Fibroblast of mammary gland (primary cell): Measurements from ENCODE around the gene PITPNM1.
A peak's percentile ranks its signal among the peaks of the same experiment; 100 is the strongest.
"Not testable (repeated sequence)": the region's sequence is repeated elsewhere in the genome, so short reads cannot be mapped to it uniquely, and the experiment has no call there.

Experiments
- DNase-seq: peaks from one replicate; pipeline ENCODE4 v3.0.0-alpha.2; 2010; ENCODE audit warnings: low read depth
- H3K4me3 ChIP-seq: 2 replicates; pipeline ENCODE4 v1.5.1; 2011; ENCODE audit warnings: low read depth, mild to moderate bottlenecking, low read length, moderate library complexity; ENCODE audit not compliant: control insufficient read depth
- TF ChIP-seq, protein P1 (sequence below): conservative IDR thresholded peaks from 2 replicates; pipeline ENCODE4 v1.5.1; 2011; ENCODE audit warnings: low read depth, low read length, inconsistent platforms; ENCODE audit not compliant: control insufficient read depth, insufficient read depth

Gene PITPNM1

DNA sequence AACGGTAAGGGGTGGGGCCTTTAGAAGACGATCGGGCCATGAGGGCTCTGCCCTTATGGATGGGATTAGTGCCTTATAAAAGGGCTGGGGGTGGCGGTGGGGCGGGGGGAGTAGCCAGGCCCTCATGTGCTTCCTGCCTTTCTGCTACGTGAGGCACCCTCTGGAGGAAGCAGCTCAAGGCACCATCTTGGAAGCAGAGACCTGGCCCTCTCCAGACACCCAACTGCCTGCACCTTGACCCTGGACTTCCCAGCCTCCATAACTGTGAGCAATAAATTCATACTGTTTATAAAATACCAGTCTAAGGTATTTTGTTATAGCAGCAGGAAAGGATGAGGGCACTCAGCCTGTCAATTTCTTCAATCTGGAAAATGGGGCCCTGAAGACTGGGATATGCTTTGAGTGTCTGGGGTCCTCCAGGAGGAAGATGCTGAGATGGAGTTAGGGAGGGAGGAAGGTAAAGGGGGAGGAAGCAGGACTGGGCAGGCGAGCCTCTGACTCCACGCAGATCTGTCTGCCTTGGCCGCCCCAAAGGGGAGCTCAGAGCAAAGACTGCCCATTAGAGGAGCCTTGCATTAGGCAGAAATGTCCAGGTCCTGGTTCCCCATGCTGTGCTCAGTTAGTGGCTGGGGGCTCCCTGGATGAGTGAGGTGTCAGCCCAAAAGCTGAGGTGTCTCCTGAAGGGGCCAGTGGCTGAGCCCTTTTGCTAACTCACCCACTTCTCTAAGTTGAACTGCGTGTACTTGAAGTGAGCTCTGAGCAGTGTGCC is 12.8 kb upstream of the PITPNM1 start:
- H3K4me3 ChIP-seq = no peak overlapping the region
- DNase-seq = no peak
- TF ChIP-seq, protein P1, sequence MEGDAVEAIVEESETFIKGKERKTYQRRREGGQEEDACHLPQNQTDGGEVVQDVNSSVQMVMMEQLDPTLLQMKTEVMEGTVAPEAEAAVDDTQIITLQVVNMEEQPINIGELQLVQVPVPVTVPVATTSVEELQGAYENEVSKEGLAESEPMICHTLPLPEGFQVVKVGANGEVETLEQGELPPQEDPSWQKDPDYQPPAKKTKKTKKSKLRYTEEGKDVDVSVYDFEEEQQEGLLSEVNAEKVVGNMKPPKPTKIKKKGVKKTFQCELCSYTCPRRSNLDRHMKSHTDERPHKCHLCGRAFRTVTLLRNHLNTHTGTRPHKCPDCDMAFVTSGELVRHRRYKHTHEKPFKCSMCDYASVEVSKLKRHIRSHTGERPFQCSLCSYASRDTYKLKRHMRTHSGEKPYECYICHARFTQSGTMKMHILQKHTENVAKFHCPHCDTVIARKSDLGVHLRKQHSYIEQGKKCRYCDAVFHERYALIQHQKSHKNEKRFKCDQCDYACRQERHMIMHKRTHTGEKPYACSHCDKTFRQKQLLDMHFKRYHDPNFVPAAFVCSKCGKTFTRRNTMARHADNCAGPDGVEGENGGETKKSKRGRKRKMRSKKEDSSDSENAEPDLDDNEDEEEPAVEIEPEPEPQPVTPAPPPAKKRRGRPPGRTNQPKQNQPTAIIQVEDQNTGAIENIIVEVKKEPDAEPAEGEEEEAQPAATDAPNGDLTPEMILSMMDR = no peak

DNA sequence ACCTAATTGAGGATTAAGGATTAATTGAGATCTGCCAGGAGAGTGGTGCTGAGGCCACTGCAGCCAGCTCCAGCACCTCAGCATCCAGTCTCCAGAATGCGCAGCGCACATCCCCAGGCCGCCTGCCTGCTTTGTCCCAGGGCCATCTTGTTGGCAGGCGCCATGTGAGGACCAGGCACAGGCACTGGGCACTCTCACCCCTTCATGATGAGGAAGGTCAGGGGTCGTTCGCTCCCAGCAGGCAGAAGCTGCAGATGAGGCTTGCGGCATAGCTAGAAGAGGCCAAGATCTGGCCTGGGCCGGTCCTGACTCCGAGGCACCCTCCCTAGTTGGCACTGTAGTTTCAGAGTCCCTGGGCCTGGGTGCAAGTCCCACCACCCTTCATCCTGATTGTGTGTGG is 11.6 kb upstream of the PITPNM1 start:
- no peak overlapping the region for H3K4me3 ChIP-seq
- DNase-seq = no peak
- TF ChIP-seq, protein P1 = no peak

DNA sequence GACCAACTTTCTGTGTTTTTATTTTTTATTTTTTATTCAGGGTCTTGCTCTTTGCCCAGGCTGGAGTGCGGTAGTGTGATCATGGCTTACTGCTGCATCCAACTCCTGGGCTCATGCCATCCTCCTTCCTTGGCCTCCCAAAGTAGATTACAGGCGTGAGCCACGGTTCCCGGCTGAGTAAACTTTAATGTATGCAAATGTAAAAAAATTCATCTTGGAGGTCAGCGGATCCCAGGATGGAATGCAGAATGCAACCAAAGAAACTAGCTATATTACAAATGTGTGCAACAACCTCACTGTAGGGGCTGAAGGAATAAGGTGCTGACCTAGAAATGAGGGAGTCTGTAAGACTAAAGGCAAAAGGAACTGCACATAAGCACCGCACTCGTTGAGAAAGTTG is 9.0 kb upstream of the PITPNM1 start:
- TF ChIP-seq, protein P1 = no peak
- no peak for DNase-seq

DNA sequence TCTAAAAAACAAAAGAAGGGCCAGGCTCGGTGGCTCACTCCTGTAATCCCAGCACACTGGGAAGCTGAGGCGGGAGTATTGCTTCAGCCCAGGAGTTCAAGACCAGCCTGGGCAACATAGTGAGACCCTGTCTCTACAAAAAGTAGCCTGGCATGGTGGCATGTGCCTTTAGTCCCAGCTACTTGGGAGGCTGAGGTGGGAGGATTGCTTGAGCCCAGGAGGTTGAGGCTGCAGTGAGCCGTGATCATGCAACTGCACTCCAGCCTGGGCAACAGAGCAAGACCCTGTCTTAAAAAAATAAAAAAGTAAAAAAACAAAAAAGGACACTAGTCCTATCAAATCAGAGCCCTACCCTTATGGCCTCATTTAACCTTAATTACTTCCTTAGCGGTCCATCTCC is 6.4 kb upstream of the PITPNM1 start:
- not testable (repeated sequence) for DNase-seq, H3K4me3 ChIP-seq

More for the DNA sequence above, 9.0 kb upstream of the PITPNM1 start:
- no peak overlapping the region for H3K4me3 ChIP-seq

DNA sequence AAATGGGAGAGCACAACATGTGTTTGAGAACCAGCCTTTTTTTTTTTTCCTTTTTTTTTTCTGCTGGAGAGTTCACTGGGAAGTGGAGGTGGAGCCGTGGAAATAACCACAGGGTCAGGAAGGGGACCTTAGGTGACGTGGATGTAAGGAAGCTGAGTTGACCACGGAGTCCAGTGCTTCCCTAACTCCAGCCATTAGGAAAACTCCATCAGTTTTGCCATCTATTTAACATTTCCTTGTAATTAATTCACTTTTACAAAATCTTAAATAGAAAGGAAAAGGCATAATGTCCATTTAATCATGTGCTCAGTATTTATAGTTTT is 4.8 kb upstream of the PITPNM1 start:
- TF ChIP-seq, protein P1 = no peak
- no peak for DNase-seq
- no peak overlapping the region for H3K4me3 ChIP-seq

DNA sequence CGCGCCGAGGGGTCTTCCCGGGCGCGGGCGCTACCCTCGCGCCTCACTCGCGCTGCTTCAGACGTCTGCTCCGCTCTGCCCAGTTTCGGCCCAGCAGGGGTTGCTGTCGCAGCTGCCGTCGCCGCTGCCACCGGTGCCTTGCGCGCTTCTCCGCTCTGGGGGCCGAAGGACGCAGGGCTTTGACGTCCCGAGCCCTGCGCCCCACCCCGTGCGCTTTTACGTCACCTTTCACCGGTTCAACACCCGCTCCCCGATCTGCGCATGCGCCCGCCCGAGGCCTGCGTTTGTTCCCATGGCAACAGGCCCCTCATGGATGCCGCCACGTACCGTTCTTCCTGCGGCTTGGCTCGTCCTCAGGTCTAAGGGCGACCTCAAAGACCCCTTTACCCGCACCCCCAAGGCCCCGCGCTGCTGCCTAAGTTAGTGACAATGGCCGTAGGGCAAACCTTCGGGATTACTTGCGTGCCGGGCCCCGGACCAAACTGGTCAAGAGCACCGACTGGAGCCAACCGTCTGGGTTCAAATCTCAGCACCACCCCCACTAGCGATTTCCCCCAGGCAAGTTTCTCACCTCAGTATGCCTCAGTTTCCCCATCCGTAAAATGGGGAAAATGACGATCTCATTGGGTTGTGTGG is 3.4 kb upstream of the PITPNM1 start:
- peak; percentile 92 for DNase-seq
- TF ChIP-seq, protein P1 = no peak
- H3K4me3 ChIP-seq = peak overlapping the region; percentile 72

DNA sequence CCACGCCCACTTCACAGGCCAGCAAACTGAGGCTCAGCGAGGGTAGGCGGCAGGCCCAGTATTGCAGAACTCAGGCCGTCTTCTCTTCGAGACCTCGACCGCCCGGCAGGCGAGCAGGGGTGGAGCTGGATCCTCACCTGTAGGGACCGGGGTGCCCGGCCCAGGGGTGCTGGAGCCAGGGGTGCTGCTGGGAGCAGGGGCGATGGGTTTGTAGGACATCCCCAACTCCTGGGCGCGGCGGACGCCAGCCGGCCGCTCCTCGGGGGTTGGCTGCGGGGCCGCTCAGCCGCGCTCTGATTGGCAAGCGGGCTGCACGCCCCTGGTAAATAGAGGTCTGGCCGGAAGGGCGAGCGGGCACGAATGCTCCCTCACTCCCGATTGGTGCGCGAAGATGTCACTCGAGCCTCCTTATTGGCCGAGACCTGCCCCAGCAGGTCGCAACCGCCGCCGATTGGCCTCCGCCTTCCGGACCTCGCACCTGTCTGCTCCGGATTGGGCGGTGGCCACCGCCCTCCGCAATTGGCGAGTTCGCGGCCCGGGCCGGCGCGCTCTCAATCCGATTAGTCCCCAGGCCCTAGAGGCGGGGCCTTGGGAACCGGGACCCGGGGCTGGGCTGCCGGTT is 2.8 kb upstream of the PITPNM1 start, which contains the start of gene CDK2AP2:
CDK2AP2 (minus strand) TSS at position 299 of the 622 bp plus-strand sequence; CDS start at position 219, 80 bp downstream.
- TF ChIP-seq, protein P1 = no peak
- peak; percentile 99 for DNase-seq
- H3K4me3 ChIP-seq = peak within 1 kb of the TSS; percentile 72
